Vagina (tissue), 2 donors: Measurements from ENCODE around the gene ESR1.

ENCODE experiments used
- POLR2A ChIP-seq, 2 donors: fragments of 450-650 bp; IDR thresholded peaks; one replicate each; pipeline ENCODE4 v1.6.1; 2017; ENCODE audit warnings: antibody characterized with exemption in 2 of 2, mild to moderate bottlenecking in 2 of 2, moderate library complexity in 2 of 2
- POLR2AphosphoS5 ChIP-seq, 2 donors: sonication (generic); formaldehyde crosslinking; IDR thresholded peaks; one replicate each; pipeline ENCODE4 v1.9.0; 2017; ENCODE audit warnings: antibody characterized with exemption in 2 of 2, mild to moderate bottlenecking in 2 of 2, low read depth in 1 of 2; ENCODE audit not compliant: insufficient read depth in 1 of 2
- TF ChIP-seq, protein P1 (sequence below), 3 experiments: fragments of 450-650 bp in 2 of 3; fragments of 200-600 bp in 1 of 3; sonication (generic) in 1 of 3; IDR thresholded peaks; one replicate each; pipeline ENCODE4 v1.5.1; 2017 to 2019; ENCODE audit warnings: antibody characterized with exemption in 3 of 3, mild to moderate bottlenecking in 2 of 3, moderate library complexity in 2 of 3

DNA sequence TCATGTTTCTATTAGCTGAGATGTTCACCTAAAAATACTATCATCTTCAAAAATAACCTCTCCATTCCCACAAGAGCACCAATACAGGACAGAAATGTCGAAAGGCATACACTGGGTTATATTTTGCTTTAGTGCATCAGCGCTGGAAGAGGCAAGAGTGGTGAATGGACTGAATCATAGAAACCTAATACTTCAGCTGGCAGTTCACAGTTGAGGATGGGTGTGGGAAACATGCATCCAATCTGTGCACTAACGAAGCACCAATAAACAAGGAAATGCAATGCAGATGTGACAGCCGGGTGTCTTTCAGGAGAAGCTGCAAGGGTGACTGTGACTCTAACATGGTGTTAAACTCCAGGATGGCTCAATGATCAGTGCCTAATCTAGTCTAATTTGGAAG, 365.8 kb downstream of the ESR1 start:
- TF ChIP-seq, protein P1, sequence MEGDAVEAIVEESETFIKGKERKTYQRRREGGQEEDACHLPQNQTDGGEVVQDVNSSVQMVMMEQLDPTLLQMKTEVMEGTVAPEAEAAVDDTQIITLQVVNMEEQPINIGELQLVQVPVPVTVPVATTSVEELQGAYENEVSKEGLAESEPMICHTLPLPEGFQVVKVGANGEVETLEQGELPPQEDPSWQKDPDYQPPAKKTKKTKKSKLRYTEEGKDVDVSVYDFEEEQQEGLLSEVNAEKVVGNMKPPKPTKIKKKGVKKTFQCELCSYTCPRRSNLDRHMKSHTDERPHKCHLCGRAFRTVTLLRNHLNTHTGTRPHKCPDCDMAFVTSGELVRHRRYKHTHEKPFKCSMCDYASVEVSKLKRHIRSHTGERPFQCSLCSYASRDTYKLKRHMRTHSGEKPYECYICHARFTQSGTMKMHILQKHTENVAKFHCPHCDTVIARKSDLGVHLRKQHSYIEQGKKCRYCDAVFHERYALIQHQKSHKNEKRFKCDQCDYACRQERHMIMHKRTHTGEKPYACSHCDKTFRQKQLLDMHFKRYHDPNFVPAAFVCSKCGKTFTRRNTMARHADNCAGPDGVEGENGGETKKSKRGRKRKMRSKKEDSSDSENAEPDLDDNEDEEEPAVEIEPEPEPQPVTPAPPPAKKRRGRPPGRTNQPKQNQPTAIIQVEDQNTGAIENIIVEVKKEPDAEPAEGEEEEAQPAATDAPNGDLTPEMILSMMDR (IDR thresholded peaks at IDR 0.05), result no peak
- TF ChIP-seq POLR2AphosphoS5 (IDR thresholded peaks at IDR 0.05; ENCODE audit: insufficient read depth in 1 of 2, low read depth in 1 of 2), result no peak
- TF ChIP-seq POLR2A (IDR thresholded peaks at IDR 0.05), result no peak
